GM18867 (cell line): ENCODE measurements around the gene AVPR1A.

Experiments
- ATAC-seq: cut with Tn5 transposase; IDR thresholded peaks from one replicate; pipeline ENCODE4 v1.9.1; 2021; ENCODE audit warnings: mild to moderate bottlenecking, moderate library complexity; ENCODE audit not compliant: unreplicated experiment

Gene AVPR1A

DNA sequence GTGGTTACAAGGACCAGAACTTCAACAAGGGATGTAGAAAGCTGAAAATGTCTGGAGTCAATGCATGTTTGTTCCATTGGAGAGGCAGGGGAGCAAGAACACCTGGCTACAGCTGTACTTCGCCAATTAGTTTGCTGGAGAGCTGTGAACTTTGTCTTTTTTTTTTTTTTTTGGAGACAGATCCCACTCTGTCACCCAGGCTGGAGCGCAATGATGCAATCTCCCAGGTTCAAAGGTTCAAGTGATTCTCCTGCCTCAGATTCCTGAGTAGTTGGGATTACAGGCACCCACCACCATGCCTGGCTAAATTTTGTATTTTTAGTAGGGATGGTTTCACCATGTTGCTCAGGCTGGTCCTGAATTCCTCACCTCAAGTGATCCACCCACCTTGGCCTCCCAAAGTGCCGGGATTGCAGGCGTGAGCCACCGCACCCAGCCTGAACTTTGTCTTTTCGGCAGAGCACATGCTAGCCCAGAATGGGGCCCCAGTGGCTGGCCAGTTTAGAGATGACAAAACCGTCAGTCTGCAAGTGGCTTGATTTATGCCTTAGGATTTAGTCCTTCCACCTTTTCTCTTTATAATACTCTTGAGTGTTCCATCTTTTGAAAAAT is 55.5 kb downstream of the AVPR1A start:
- ATAC-seq: no peak

DNA sequence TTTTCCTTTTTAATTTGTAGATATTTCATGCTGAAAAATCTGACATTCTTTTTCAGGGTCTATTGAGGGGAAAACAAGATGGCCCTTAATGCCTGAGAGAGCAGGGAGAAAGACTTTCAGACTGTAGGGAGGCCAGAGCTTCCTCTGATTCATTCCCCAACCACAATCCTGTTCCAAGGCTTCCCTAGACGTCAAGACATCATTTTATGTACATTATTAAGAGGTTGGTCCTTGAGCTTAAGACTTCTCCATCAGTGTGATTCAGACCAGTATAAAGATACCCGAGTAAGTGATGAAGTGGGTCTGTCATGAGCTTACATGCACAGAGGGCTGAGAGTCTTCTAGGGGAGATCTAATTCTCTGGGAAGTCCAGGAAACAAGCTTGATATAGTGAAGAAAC is 57.3 kb downstream of the AVPR1A start:
- no peak for ATAC-seq

DNA sequence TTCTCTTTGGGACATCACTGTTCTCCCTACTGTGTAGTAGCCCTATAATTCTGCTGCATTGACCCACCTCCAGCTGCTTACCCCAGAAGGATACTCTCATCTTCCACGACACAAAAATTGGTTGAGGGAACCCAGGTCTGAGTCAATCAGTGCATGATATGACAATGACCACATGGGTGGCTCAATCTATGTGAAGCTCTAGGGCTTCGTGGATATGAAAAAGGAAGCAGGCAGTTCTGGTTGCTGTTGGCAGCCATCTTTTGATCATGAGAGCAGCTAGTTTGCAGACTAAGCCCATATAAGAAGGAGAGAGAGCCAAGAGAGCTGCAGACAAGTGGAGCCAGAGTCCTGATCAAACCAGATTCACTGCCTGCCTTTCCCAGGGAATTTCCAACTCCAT is 57.9 kb downstream of the AVPR1A start:
- no peak for ATAC-seq
